ENCODE data around the gene LRRC10B. TPM values are rescaled to one million over a fixed set of nuclear protein-coding genes. Genes with fewer than 3 reads are reported as not detected.
A peak's percentile ranks its signal among the peaks of the same experiment; 100 is the strongest.

The LRRC10B gene
- total and polyA plus RNA-seq, 2 of the 8 experiments (the other 6 are each of a cell fraction or from before 2014, with no cell fraction given) = 0.47 to 0.71 TPM

GRCh38 chr11:61533401-61533800, 24.9 kb downstream of the LRRC10B start:
- 84% methylated on average over 8 of the region's 8 CpGs; no CpG with 5 or more reads in 1 of the 2 experiments for WGBS, 2 experiments (ENCODE audit: extremely low coverage in 1 of 2, insufficient coverage in 1 of 2, insufficient read length in 1 of 2, insufficient replicate concordance in 2 of 2, low coverage in 1 of 2, low lambda C conversion rate in 2 of 2, missing lambda C conversion rate in 1 of 2)
- TF ChIP-seq CEBPB (IDR thresholded peaks at IDR 0.05; ENCODE audit: low read depth, low read length) = no peak
- no peak for TF ChIP-seq RBBP5 (IDR thresholded peaks at IDR 0.05; ENCODE audit: borderline replicate concordance, low read depth, low read length)
- no peak for TF ChIP-seq CHD2 (IDR thresholded peaks at IDR 0.05; ENCODE audit: low read length)
- TF ChIP-seq POU5F1 (IDR thresholded peaks at IDR 0.05; ENCODE audit: low read depth, low read length) = no peak
- no peak for TF ChIP-seq CTBP2 (IDR thresholded peaks at IDR 0.05; ENCODE audit: borderline replicate concordance, insufficient read depth, insufficient read length, low read length)
- no peak for TF ChIP-seq YY1 (IDR thresholded peaks at IDR 0.05; ENCODE audit: low read depth, low read length)
- no peak for TF ChIP-seq BCL11A (IDR thresholded peaks at IDR 0.05; ENCODE audit: low read depth in 2 of 2, low read length in 2 of 2)
- TF ChIP-seq GABPA (IDR thresholded peaks at IDR 0.05; ENCODE audit: borderline replicate concordance, insufficient read depth, low read length) = no peak
- no peak for TF ChIP-seq NRF1 (IDR thresholded peaks at IDR 0.05; ENCODE audit: low read depth, low read length)
- no peak for TF ChIP-seq SP2 (IDR thresholded peaks at IDR 0.05; ENCODE audit: low read length)
- no peak for TF ChIP-seq SIRT6 (IDR thresholded peaks at IDR 0.05; ENCODE audit: low read length)
- no peak for TF ChIP-seq JUND (IDR thresholded peaks at IDR 0.05; ENCODE audit: low read length)

More at GRCh38 chr11:61533401-61533800, 24.9 kb downstream of the LRRC10B start:
- Histone ChIP-seq H4K91ac (replicated peaks; ENCODE audit: insufficient read length, low read length) (no peak overlapping the region), H2BK20ac (ENCODE audit: low read length) (no peak overlapping the region), H3K36me3 (ENCODE audit: control insufficient read depth in 2 of 4, insufficient read depth in 4 of 4, low read length in 3 of 4) (no peaks in the 10 kb centered on the region), H3K18ac (ENCODE audit: extremely low read depth, low read length) (no peak overlapping the region), H3K23ac (ENCODE audit: insufficient read length) (no peak overlapping the region), H2BK120ac (replicated peaks; ENCODE audit: low read depth, low read length) (no peak overlapping the region), H4K8ac (ENCODE audit: extremely low read depth, insufficient read depth, low read length) (no peak overlapping the region), H4K5ac (ENCODE audit: insufficient read length, low read depth, low read length) (no peak overlapping the region), H3K9me3 (ENCODE audit: insufficient read depth in 2 of 2, low read depth in 1 of 2, low read length in 1 of 2) (no peaks in the 10 kb centered on the region), H3K4me2 (ENCODE audit: insufficient read depth in 1 of 2, low read depth in 2 of 2, low read length in 2 of 2) (no peak overlapping the region), H2BK15ac (ENCODE audit: low read length) (peak overlapping the region; percentile 72; the same call in 1 of the 2 replicates), H3K4me3 (ENCODE audit: extremely low read depth in 1 of 4, insufficient read depth in 2 of 4, low read depth in 3 of 4, low read length in 4 of 4) (no peak overlapping the region), H3K27me3 (replicated peaks in 1 of 4; ENCODE audit: control insufficient read depth in 3 of 4, extremely low read depth in 1 of 4, insufficient read depth in 3 of 4, low read length in 3 of 4) (no peaks in the 10 kb centered on the region), H4K20me1 (replicated peaks in 1 of 2; ENCODE audit: control insufficient read depth in 1 of 2, insufficient read depth in 2 of 2, low read length in 2 of 2) (peaks cover 0 to 1% of the 10 kb centered on the region in 2 experiments), H3K4ac (replicated peaks; ENCODE audit: insufficient read length, low read depth, low read length) (no peak overlapping the region), H3K14ac (ENCODE audit: insufficient read length) (no peak overlapping the region), H3K79me1 (ENCODE audit: low read depth, low read length) (no peaks in the 10 kb centered on the region), H2AFZ (ENCODE audit: low read length) (no peak overlapping the region), H3K4me1 (replicated peaks in 1 of 4; ENCODE audit: control insufficient read depth in 3 of 4, insufficient read depth in 4 of 4, low read length in 3 of 4) (peaks cover 0 to 3% (median 2%) of the 10 kb centered on the region in 4 experiments; a peak in 5 of 7 replicates), H2BK12ac (ENCODE audit: low read depth, low read length) (peak overlapping the region; percentile 27; the same call in 1 of the 2 replicates), H3K27ac (ENCODE audit: low read depth, low read length) (no peak overlapping the region), H2BK5ac (ENCODE audit: low read depth, low read length) (no peak overlapping the region), H2AK5ac (ENCODE audit: low read depth, low read length) (no peak overlapping the region), H3K79me2 (ENCODE audit: control insufficient read depth in 1 of 2, insufficient read depth in 2 of 2, low read length in 2 of 2) (no peaks in the 10 kb centered on the region), H3K56ac (replicated peaks; ENCODE audit: insufficient read length, low read depth, low read length) (no peak overlapping the region), H3K23me2 (ENCODE audit: low read depth, low read length) (no peaks in the 10 kb centered on the region), H3K9ac (replicated peaks in 1 of 4; ENCODE audit: extremely low read depth in 1 of 4, low read depth in 3 of 4, low read length in 3 of 4) (no peak overlapping the region)
- CTCF ChIA-PET (ENCODE audit: partially characterized antibody) = interaction anchor here (0.6 to 40.4 kb wide), 13 partner anchors 9 to 336 kb away, joined by 3 to 2106 read pairs (median 29); a partner anchor contains a TSS
- no peak for FAIRE-seq
- no peak for DNase-seq (ENCODE audit: low read depth in 1 of 2, low spot score in 2 of 2)
- POLR2A ChIA-PET (ENCODE audit: partially characterized antibody) = no interaction called here
